Middle frontal gyrus (tissue), 1 donor: Measurements from ENCODE around the gene GAS1.
A peak's percentile ranks its signal among the peaks of the same experiment; 100 is the strongest.

Experiments used
- DNase-seq: peaks from one replicate; pipeline ENCODE4 v3.0.0-alpha.2; 2015; ENCODE audit warnings: low spot score; ENCODE audit errors: extremely low spot score

The GAS1 gene, protein sequence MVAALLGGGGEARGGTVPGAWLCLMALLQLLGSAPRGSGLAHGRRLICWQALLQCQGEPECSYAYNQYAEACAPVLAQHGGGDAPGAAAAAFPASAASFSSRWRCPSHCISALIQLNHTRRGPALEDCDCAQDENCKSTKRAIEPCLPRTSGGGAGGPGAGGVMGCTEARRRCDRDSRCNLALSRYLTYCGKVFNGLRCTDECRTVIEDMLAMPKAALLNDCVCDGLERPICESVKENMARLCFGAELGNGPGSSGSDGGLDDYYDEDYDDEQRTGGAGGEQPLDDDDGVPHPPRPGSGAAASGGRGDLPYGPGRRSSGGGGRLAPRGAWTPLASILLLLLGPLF

DNA sequence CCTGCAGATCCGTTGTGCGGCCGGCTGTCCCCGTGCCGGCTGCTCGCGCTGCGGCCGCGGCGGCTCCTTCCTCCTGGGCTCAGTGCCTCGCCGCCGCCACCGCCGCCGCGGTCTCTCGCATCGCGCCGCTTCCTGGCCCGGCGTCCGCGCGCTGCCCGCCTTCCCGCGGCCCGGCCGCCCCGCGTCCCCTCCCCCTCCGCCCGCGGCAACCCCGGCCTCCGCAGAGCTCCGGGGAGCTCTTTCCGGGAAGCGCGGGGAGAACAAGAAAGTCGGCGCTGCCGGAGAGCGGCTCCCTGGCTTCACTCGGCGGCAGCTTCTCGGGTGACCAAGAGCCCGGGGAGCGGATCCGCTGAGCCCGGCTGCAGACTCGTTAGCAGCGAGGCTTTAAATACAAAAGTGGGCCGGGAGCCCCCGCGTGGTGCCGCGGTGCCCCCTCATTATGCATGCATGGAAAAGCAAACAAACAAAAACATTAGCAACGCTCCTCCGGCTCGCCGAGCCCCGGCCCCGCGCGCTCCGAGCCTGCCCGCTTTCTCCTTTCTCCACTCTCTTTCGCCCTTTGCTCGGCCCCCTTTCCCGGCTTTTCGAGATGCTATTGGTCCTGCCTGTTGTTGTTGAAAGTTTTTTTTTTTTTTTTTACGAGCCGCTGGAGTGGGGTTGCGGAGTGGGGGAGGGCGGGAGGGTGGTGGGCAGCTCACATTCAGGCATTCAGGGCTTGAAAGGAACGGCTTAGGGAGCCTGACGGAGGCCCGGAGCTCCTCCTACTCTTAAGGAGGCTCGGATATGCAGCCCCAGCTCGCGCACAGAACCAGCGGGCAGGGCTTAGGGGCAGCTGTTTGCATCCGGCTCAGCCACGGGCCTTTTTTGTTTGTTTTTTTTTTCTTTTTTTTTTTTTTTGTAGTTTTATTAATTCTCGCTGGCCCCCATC, at the start of gene GAS1:
GAS1 (minus strand) TSS at position 361 of the 928 bp plus-strand sequence. CDS start 727 bp downstream, outside the sequence.
- DNase-seq: peak; percentile 81

DNA sequence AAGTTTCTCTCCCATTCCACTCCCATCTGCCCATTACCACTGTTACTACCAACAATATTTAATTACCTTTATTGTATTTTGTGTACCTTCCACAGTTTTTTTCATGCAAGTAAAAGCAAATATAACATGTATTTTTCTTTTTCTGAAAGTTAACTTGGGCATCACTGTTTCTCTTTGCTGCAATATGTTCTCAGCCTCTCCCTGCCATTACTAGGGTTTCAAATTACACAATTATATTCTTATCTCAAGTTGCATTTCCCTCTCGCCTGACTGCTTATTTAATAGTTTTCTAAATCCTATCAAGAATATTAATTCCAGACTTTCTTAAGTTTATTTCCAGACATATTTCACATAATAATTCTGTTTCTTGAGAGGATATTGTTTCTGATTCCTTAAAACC, 46.9 kb upstream of the GAS1 start:
- DNase-seq: no peak

DNA sequence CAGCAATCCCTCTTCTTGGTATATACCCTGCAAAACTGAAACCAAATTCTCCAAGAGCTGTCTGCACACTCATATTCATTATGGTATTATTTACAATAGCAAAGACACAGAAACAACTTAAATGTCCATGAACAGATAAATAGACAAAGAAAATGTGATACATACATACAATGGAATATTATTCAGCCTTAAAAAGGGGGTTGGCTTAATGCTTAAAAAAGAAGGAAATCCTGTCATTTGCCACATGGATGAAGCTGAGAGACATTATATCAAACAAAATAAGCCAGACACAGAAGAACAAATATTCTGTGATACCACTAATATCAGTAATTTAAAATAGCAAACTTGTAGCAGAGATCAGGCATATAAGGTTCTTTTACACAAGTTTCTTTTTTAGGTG, 46.5 kb upstream of the GAS1 start:
- no peak for DNase-seq

DNA sequence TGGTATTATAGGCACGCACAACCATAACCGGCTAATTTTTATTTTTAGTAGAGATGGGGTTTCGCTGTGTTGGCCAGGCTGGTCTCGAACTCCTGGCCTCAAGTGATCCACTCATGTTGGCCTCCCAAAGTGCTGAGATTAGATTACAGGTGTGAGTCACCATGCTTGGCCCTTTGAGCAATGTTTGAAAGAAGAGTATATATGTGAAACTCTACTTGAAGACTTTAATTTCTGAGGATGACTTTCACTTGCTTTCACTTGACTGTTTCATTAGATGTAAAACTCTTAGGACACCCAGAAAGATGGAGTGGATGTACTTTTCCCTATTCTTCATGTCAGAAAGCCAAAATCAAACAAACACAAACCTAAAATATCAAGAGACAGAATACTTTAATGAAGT, 43.8 kb upstream of the GAS1 start:
- no peak for DNase-seq

DNA sequence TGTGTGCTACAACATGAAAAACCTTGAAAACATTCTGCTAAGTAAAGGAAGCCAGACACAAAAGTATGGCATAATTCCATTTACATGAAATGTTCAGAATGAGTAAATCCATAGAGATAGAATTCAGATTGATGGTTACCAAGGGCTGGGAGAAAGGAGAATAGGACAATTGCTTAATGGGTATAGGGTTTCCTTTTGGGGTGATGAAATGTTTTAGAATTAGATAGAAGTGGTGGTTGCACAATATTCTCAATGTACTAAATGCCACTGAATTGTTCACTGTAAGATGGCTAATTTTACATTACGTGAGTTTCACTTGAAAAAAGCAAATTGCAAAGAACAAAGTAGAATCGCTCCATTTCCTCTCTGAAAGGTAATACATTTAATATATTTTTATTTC, 43.0 kb upstream of the GAS1 start:
- no peak for DNase-seq

DNA sequence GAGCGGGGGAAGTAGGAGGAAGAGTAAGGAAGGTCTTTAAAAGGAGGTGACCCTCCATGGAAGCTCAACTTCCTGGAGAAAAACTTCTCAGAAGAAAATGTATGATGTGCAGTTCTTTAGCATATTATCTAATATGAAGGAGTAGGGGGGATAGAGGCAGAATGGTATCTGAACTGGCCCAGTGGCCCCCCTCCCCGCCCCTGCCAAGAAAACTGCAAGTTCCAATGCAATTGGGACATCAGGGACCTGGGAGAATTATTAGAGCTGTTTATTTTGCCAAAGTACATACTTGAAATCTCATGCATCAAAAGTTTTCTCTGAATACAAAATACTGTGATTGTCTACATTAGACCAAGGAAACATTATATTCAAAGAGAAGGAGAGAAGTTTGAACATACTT, 40.6 kb upstream of the GAS1 start:
- DNase-seq: no peak

DNA sequence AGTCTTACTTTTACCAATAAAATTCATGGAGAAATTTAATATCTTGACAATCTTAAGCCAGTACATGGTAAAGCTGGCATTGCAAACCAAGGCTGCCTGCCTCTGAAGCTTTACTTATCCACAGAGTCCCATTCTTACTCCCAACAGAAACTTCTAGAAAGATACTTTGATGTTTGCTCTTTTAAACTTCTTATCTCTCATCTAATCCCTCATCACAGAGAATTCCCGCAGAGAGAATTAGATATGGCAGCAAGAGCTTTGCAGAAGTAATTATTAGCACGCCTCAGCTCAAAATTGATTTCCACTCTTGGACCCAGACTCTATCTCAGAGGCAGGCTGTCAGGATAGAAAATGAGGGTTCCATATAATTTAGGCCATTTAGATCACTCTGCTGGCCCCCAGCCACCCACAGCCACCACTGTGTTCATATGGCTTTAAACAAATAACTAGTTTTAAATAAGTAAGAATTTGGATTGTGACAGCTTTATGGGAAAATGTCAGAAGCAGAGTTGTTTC, 37.9 kb upstream of the GAS1 start:
- no peak for DNase-seq

DNA sequence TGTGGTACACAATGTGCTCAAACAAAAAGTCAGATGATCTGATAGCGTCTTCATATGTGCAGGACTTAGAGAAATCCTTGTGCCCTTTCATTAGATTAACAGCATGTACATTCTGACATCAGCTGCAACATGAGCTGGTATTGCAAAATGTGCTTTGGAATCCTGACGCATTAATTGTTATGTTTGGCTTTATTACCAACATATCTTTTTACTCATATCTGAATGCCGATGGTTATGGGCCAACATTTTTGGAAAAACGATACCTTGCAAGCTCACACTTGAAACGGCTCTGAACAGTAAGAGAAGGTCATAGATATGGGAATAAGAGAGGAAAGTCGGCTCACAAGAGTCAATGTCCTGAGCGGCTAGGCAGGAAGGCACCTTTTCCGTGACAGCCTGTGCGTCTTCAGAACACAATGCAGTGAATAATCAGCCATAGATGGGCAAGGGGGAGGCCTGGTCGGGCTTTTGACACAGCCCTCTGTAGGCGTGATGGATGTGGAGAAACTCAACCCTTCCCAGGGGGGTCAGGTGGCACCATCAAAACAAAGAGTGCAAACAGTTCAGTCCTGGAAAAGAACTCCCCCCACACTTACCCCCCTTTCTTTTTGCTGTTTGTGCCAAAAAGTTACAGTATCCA, 36.4 kb upstream of the GAS1 start:
- no peak for DNase-seq

DNA sequence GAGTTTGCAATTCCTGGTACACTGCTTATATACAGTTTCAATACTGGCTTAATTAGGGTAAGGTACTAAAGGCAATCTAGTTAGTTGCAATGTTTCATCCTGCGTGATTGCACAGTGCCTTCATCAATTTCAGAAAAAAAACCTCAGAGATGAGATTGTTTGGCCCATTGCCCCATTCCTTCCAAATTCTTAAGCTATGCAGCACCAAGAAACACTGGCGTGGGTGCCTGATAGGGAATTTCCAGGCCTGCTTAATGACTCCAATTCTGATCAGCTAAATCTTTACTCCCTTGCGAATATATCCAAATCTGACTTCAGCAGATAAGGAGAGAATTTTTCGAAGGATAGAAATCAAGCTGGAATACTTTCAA, 35.9 kb upstream of the GAS1 start:
- no peak for DNase-seq

DNA sequence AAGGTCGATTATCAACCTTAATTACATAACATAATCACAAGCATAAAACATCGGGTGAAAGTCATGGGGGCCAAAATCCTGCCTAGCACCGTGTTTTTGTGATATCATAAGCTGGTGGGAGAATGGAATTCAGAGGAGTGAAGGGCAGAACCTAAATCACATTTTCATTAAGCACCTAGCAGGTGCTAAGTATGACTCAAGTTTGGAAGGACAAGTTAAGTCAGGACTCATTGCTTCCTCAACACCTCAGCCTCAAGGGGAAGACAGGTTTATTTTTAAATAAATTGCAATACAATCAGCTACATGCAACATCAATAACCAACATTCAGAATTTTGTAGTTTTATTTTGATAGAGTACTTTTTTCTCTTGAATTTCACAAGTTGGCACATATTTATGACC, 33.5 kb upstream of the GAS1 start:
- DNase-seq: no peak

DNA sequence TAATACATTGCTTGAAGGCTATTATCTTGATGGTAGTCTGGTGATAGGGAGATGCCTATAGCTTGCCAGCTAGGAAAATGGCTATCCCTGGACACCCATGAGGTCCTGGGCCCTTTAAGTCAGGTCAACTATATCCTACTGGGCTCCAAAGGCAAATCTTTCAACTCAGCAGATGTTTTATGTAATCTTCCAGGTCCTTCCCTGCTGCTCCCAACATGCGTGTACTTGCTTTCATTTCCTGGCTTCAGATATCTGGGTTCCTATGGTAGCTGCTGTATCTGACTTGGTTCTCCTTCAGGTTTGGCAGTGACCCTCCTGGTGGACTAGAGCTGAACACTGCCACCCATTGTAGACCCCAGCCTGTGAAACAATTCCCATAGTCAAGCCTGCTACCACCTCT, 32.4 kb upstream of the GAS1 start:
- no peak for DNase-seq

DNA sequence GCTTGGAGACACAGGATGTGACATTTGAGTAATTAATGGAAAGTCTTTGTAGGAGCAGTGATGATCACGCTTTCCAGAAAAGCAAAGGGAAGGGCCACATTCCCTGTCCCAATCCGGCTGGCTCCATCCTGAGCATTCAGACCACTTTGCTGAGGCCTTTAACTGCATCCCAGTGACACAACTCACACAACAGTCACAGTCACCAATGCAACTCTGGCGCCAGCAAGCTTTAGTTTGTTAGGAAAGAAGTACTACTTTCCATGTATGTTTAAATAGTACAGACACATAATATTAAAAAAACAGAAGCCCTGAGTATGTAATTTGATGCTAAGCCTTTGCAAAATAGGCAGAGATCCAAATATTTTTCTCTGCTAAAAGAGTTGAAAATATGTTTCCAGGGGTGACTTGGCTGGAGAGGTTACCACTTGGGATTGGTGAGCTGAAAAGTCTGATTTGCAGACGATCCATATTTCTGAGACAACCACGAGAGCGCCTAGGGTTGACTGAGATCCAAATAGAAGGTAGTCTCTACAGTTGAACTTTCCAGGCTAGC, 31.7 kb upstream of the GAS1 start:
- DNase-seq: no peak

DNA sequence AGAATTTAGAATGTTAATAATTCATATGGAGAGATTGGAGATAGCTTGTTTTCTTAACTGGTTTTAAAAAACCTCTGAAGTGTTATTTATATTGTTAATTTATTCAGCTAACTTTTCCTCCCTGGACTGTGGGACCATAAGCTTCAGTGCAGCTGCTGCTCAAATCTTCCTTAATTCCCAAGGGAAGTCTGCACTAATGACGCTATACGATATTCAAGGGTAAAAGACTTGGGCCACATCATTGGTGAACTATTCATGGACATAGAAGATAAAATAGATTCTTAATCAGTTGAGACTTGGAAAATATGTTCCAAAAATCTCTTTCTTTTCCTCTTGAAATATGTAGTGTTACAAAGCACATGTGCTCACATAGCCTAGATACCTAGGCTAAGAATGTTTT, 31.1 kb upstream of the GAS1 start:
- no peak for DNase-seq

DNA sequence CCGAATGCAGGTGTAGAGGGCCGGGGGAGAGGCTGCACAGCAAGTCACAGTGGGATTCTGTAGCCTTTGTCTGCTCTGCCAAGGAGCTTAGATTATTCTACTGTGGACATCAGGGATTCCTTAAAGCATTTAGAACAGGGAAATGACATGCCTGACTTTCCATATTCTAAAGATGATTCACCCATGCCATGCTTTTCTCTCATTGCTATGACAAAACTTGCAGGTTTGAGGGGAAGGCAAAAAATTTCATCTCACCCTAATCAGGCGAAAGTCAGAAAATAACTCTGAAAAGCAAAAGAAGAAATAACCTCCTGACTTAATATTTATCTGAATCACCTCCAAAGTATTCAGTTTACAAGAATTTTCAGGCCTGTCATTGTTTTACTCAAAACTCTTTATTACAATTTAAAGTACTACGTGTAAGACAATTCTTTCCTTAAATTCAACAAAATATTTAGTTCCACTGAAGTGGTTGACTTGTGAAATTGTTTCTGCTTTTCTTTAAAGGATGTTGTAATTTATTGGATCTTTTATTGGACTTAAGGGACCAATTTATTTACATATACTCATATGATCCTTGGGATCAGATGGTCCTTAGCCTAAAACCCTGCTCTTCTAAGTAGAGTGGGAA, 30.0 kb upstream of the GAS1 start:
- no peak for DNase-seq

DNA sequence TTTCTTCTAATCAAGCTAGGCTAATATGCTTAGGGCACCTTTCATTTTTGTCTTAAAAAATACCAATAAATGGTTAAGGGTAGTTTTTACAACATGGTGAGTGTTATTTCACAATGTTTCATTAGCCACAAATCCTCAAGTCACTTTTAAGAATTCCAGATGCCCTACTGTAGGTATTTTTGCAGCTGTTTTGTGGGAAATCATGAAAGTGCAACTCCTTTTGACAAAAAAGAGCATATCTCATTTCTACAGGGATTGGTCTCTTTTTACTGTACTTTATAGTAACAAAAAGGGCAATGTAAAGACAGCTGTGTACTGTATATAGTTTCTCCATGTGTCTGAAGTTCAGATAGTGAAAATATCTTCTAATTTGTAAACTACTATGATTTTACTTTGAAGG, 28.3 kb upstream of the GAS1 start:
- DNase-seq: no peak

DNA sequence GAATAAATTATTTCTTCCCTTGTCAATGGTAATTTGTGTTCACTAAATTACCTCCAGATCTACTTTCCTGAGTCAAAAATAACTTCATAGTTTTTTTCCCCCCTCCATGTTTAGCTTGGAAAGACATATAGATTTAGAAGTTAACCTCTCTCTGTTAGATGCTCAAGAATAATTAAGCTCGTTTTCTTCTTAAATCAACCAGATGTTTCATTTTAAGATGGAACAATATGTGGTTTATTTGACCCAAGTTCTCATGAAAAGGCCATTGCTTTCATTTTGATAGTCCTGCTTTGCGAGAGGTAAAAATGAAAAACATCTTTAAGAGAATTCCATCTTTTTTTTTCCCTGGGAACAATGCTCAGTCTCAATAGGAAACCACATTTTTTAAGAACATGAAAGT, 27.7 kb upstream of the GAS1 start:
- DNase-seq: no peak

DNA sequence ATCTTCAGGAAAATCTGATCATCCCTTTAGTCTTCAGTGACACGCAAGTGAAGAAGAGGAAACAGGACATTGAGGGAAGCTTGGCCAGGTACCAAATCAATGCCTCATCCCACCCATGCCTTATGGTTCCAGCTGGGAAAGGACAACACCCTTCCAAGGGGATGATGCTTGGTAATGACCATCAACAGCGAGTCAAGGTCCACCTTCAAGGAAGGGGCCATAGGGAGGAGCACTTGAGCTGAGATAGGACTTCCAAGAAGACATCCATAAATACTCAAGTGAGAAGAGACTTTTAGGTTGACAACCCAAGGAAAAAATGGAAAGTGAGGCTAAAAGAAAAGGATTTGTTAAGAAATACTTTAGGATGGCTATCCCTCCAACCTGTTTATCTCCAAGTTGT, 27.1 kb upstream of the GAS1 start:
- no peak for DNase-seq

DNA sequence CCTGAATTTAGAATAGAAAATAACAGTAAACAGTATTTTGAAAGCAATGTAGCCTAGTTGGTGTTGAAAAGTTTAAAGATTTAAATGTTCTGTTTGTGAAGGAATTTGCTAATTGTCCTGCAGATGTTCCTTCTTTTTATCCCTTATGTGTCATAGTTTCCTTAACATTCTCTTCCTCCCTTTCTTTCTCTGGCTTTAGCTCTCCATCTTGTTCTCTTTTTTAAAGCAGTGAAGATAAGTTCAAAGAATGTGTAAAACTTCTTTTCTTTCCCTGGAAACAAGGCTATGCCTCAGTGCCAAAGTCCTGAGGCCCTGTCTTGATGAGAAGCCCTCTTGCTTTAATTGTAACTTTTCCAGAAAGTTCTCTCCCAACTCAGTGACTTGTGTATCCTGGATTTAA, 24.4 kb upstream of the GAS1 start:
- DNase-seq: no peak

DNA sequence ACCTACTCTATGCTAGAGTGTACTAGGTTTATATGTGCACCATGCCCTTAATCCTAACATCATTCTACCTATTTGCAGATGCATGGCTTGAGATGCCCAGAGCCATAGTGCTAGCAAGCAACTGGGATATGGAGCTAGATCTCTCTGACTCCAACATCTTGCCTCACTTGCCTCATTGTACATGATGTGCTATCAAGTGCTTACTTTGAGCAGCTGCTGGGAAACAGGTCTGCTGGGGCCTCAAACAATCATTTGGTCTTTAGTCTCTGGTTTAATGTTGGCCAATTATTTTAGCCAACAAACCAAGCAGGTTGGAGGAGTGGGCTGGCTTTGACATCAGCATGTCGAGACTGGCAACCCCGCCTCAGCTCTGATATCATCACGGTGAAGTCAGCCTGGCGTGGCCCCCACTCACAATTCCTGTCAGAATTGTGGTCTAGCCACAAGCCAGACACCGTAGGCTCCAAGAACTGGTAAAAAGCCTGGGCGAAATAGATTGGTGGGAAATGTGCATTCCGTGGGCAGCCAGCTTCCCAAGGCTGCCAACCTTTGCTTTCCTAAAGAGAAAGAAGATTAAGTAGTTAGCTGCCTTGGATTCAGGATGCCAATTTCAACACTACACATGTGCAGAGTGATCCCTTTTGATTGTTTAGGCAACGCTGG, 21.1 kb upstream of the GAS1 start:
- no peak for DNase-seq

DNA sequence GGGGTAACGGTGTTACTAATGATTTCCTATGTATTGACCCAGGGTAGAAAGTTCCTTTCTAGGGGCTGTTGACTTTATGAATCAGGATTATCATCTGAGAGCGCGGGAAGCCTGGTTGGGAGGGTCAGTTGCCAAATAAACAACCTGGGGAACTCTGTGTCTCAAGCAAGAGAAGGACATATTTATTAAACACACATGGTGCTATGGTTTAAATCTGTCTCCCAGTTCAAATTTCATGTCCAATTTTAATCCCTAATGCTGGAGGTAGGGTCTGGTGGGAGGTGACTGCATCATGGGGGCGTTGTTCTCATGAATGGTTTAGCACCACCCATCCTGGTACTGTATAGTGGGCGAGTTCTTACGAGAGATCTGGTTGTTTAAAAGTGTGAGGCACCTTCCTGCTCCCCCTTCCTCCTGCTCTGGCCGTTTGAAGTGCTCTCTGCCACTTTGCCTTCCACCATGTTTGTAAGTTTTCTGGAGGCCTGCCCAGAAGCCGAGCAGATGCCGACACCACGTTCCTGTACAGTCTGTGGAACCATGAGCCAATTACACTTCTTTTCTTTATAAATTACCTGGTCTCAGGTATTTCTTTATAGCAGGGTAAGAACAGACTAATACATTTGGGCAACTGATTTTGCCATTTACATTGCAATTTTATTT, 19.7 kb upstream of the GAS1 start:
- DNase-seq: no peak
